Nephron progenitor cell (in vitro differentiated cells): ENCODE results near the gene OVOL1.

Experiments used
- DNase-seq: peaks from one replicate; pipeline ENCODE4 v3.0.0; 2021
- H3K27ac Mint-ChIP-seq: 2 replicates; pipeline ENCODE4 v1.8.0; 2021; ENCODE audit warnings: mild to moderate bottlenecking, moderate library complexity, mixed read lengths
- H3K27me3 Mint-ChIP-seq: 2 replicates; pipeline ENCODE4 v1.8.0; 2021; ENCODE audit warnings: mild to moderate bottlenecking, low read depth, mixed read lengths; ENCODE audit not compliant: poor library complexity
- H3K36me3 Mint-ChIP-seq: 2 replicates; pipeline ENCODE4 v1.8.0; 2021; ENCODE audit warnings: low read depth, mixed read lengths
- H3K4me1 Mint-ChIP-seq: 2 replicates; pipeline ENCODE4 v1.8.0; 2021; ENCODE audit warnings: mixed read lengths
- H3K4me3 Mint-ChIP-seq: 2 replicates; pipeline ENCODE4 v1.8.0; 2021; ENCODE audit warnings: mild to moderate bottlenecking, moderate library complexity, mixed read lengths
- H3K9me3 Mint-ChIP-seq: 2 replicates; pipeline ENCODE4 v1.8.0; 2021; ENCODE audit warnings: mild to moderate bottlenecking, moderate library complexity, mixed read lengths
- CTCF ChIP-seq: fragments of 200-600 bp; sonication (generic); IDR thresholded peaks from 2 replicates; pipeline ENCODE4 v1.5.0; 2021; ENCODE audit warnings: antibody characterized with exemption

OVOL1 gene

GRCh38 chr11:65778901-65779668 lies 7.8 kb upstream of the OVOL1 start:
- Mint-ChIP-seq H3K27ac (no peak overlapping the region), H3K9me3 (no peaks in the 10 kb centered on the region), H3K4me3 (no peak overlapping the region), H3K27me3 (peaks cover 33% of the 10 kb centered on the region), H3K4me1 (peaks cover 6% of the 10 kb centered on the region), H3K36me3 (peaks cover 15% of the 10 kb centered on the region)
- no peak for DNase-seq
- no peak for TF ChIP-seq CTCF

- H3K4me3 Mint-ChIP-seq: no peak overlapping the region
- peaks cover 35% of the 10 kb centered on the region for H3K27me3 Mint-ChIP-seq
- H3K36me3 Mint-ChIP-seq: peaks cover 15% of the 10 kb centered on the region
- TF ChIP-seq CTCF: no peak
- no peak for DNase-seq
- H3K4me1 Mint-ChIP-seq: peaks cover 11% of the 10 kb centered on the region
- H3K9me3 Mint-ChIP-seq: no peaks in the 10 kb centered on the region
- H3K27ac Mint-ChIP-seq: no peak overlapping the region
These were observed 7.3 kb upstream of the OVOL1 start for GRCh38 chr11:65779669-65779918.

GRCh38 chr11:65779919-65780769 lies 6.7 kb upstream of the OVOL1 start:
- H3K4me1 Mint-ChIP-seq: peaks cover 14% of the 10 kb centered on the region
- no peak overlapping the region for H3K27ac Mint-ChIP-seq
- TF ChIP-seq CTCF: peak; percentile 80
- peaks cover 14% of the 10 kb centered on the region for H3K36me3 Mint-ChIP-seq
- H3K27me3 Mint-ChIP-seq: peaks cover 40% of the 10 kb centered on the region
- DNase-seq: peak; percentile 77
- peak overlapping the region; percentile 86 for H3K4me3 Mint-ChIP-seq
- H3K9me3 Mint-ChIP-seq: no peaks in the 10 kb centered on the region

GRCh38 chr11:65780770-65781151 lies 6.1 kb upstream of the OVOL1 start, which contains the start of gene AP5B1:
TSS of gene AP5B1 (minus strand) at chr11:65780976. CDS start at chr11:65780591, 385 bp downstream.
- Mint-ChIP-seq H3K36me3 (peaks cover 19% of the 10 kb centered on the region), H3K4me3 (peak within 1 kb of the TSS; percentile 86), H3K4me1 (peaks cover 20% of the 10 kb centered on the region), H3K9me3 (no peaks in the 10 kb centered on the region), H3K27ac (no peak within 1 kb of the TSS), H3K27me3 (peaks cover 47% of the 10 kb centered on the region)
- TF ChIP-seq CTCF: no peak
- DNase-seq: peak; percentile 68

GRCh38 chr11:65781152-65781961 lies 5.5 kb upstream of the OVOL1 start:
- H3K36me3 Mint-ChIP-seq: peaks cover 19% of the 10 kb centered on the region
- peak; percentile 45 for DNase-seq
- H3K27me3 Mint-ChIP-seq: peaks cover 53% of the 10 kb centered on the region
- TF ChIP-seq CTCF: no peak
- no peak overlapping the region for H3K27ac Mint-ChIP-seq
- peaks cover 22% of the 10 kb centered on the region for H3K4me1 Mint-ChIP-seq
- H3K4me3 Mint-ChIP-seq: no peak overlapping the region
- no peaks in the 10 kb centered on the region for H3K9me3 Mint-ChIP-seq
